SK-N-MC (cell line): ENCODE results near the gene TUBB.
"Not testable (repeated sequence)": the region's sequence is repeated elsewhere in the genome, so short reads cannot be mapped to it uniquely, and the experiment has no call there.

Source experiments
- DNase-seq: peaks from one replicate; pipeline ENCODE4 v3.0.0-alpha.2; 2011; ENCODE audit warnings: low read depth, low spot score
- H3K27ac ChIP-seq: fragments of 200-600 bp; sonication (generic); 2 replicates; pipeline ENCODE4 v1.5.1; 2016; ENCODE audit warnings: mixed run types
- H3K36me3 ChIP-seq: fragments of 200-600 bp; sonication (generic); 2 replicates; pipeline ENCODE4 v1.6.1; 2017; ENCODE audit warnings: antibody characterized with exemption, low read length, mixed read lengths; ENCODE audit not compliant: insufficient read depth
- H3K4me3 ChIP-seq: fragments of 200-600 bp; sonication (generic); 2 replicates; pipeline ENCODE4 v1.5.1; 2016
- H3K9ac ChIP-seq: fragments of 200-600 bp; sonication (generic); 2 replicates; pipeline ENCODE4 v1.8.0; 2017; ENCODE audit warnings: mixed run types, mixed read lengths; ENCODE audit not compliant: insufficient read length
- H3K9me3 ChIP-seq: fragments of 200-600 bp; sonication (generic); 2 replicates; pipeline ENCODE4 v1.6.1; 2017; ENCODE audit warnings: low read depth, mild to moderate bottlenecking, antibody characterized with exemption, low read length, moderate library complexity, mixed read lengths
- EZH2 ChIP-seq: fragments of 200-600 bp; sonication (generic); IDR thresholded peaks from one replicate; pipeline ENCODE4 v1.6.1; 2017; ENCODE audit warnings: antibody characterized with exemption
- FOXP2 ChIP-seq: optimal IDR thresholded peaks from 2 replicates; pipeline ENCODE3; 2011; ENCODE audit warnings: mild to moderate bottlenecking, moderate library complexity; ENCODE audit not compliant: insufficient read depth; ENCODE audit errors: extremely low read length, control extremely low read depth
- POLR2AphosphoS5 ChIP-seq: IDR thresholded peaks from 2 replicates; pipeline ENCODE4 v1.6.1; 2012; ENCODE audit warnings: mild to moderate bottlenecking, low read depth, low read length, borderline replicate concordance

TUBB gene

GRCh38 chr6:30722280-30723112 is 2.3 kb downstream of the TUBB start:
- TF ChIP-seq POLR2AphosphoS5: no peak
- Histone ChIP-seq H3K4me3 (peak overlapping the region; percentile 85), H3K9ac (peak overlapping the region; percentile 99), H3K27ac (peak overlapping the region; percentile 95), H3K36me3 (peaks cover 46% of the 10 kb centered on the region), H3K9me3 (no peaks in the 10 kb centered on the region)
- no peak for DNase-seq

GRCh38 chr6:30723159-30723842 is 3.1 kb downstream of the TUBB start:
- H3K9ac ChIP-seq: peak overlapping the region; percentile 99
- H3K4me3 ChIP-seq: peak overlapping the region; percentile 85
- peaks cover 46% of the 10 kb centered on the region for H3K36me3 ChIP-seq
- peak overlapping the region; percentile 95 for H3K27ac ChIP-seq
- not testable (repeated sequence) for H3K9me3 ChIP-seq, DNase-seq

- peak overlapping the region; percentile 28; the same call in 1 of the 2 replicates for H3K4me3 ChIP-seq
- peaks cover 46% of the 10 kb centered on the region for H3K36me3 ChIP-seq
- H3K27ac ChIP-seq: peak overlapping the region; percentile 69
- H3K9me3 ChIP-seq, DNase-seq, H3K9ac ChIP-seq: not testable (repeated sequence)
These were observed 3.9 kb downstream of the TUBB start for GRCh38 chr6:30723843-30724741.

GRCh38 chr6:30724906-30725667 is 4.9 kb downstream of the TUBB start:
- Histone ChIP-seq H3K9me3 (no peaks in the 10 kb centered on the region), H3K9ac (no peak overlapping the region), H3K27ac (peak overlapping the region; percentile 69), H3K4me3 (0 out of 2 replicates have a peak overlapping the region, but pooled peaks have one; percentile 28), H3K36me3 (peaks cover 51% of the 10 kb centered on the region)
- TF ChIP-seq FOXP2 (no peak), POLR2AphosphoS5 (peak; percentile 52; the same call in 1 of the 2 replicates)
- DNase-seq: no peak

- Histone ChIP-seq H3K4me3 (no peak overlapping the region), H3K27ac (no peak overlapping the region; the same call in 1 of the 2 replicates), H3K9me3 (no peaks in the 10 kb centered on the region), H3K9ac (no peak overlapping the region), H3K36me3 (peaks cover 49% of the 10 kb centered on the region)
- no peak for DNase-seq
- TF ChIP-seq FOXP2 (no peak), POLR2AphosphoS5 (peak; percentile 90)
These were observed 5.8 kb downstream of the TUBB start for GRCh38 chr6:30725713-30726505.

- no peak overlapping the region for H3K4me3 ChIP-seq
- no peak overlapping the region for H3K9ac ChIP-seq
- H3K27ac ChIP-seq: peak overlapping the region; percentile 66
- H3K36me3 ChIP-seq: peaks cover 43% of the 10 kb centered on the region
- TF ChIP-seq EZH2: no peak
- TF ChIP-seq FOXP2: no peak
- TF ChIP-seq POLR2AphosphoS5: no peak; the same call in 1 of the 2 replicates
- no peaks in the 10 kb centered on the region for H3K9me3 ChIP-seq
- no peak for DNase-seq
These were observed 6.6 kb downstream of the TUBB start for GRCh38 chr6:30726506-30727413.

- peak overlapping the region; percentile 2; the same call in 1 of the 2 replicates for H3K27ac ChIP-seq
- TF ChIP-seq POLR2AphosphoS5: no peak
- no peak for TF ChIP-seq EZH2
- no peak for TF ChIP-seq FOXP2
- no peak overlapping the region for H3K9ac ChIP-seq
- DNase-seq: no peak
- no peaks in the 10 kb centered on the region for H3K9me3 ChIP-seq
- peaks cover 30% of the 10 kb centered on the region for H3K36me3 ChIP-seq
- H3K4me3 ChIP-seq: no peak overlapping the region
These were observed 7.9 kb downstream of the TUBB start for GRCh38 chr6:30727920-30728553.
